Keratinocyte (primary cell): ENCODE measurements around the gene ECSCR. TPM values are rescaled to one million over a fixed set of nuclear protein-coding genes. Genes with fewer than 3 reads are reported as not detected.

Experiments used
- DNase-seq: peaks from one replicate; pipeline ENCODE4 v3.0.0-alpha.2; 2011; ENCODE audit warnings: low read depth, missing footprints, low spot score
- FAIRE-seq: peaks from 2 replicates; lab custom pipeline; 2011; peaks lifted over from hg19 to GRCh38; lab: Jason Lieb, UNC
- H2AFZ ChIP-seq: 2 replicates; pipeline ENCODE4 v1.6.0; 2012; ENCODE audit warnings: low read length, control low read depth, inconsistent platforms; ENCODE audit not compliant: control insufficient read depth
- H3K27ac ChIP-seq: 2 replicates; pipeline ENCODE4 v1.5.1; 2011; ENCODE audit warnings: low read length; ENCODE audit not compliant: control insufficient read depth, insufficient read depth
- H3K27me3 ChIP-seq: 3 replicates; pipeline ENCODE4 v1.6.0; 2011; ENCODE audit warnings: low read length; ENCODE audit not compliant: control insufficient read depth, insufficient read depth; ENCODE audit errors: extremely low read depth
- H3K36me3 ChIP-seq, 2 experiments: 2 replicates in 1 of 2; 3 replicates in 1 of 2; pipeline ENCODE4 v1.5.1; 2011; ENCODE audit warnings: low read length in 2 of 2, mild to moderate bottlenecking in 1 of 2; ENCODE audit not compliant: control insufficient read depth in 2 of 2, insufficient read depth in 2 of 2; ENCODE audit errors: extremely low read depth in 1 of 2
- H3K4me1 ChIP-seq: 3 replicates; pipeline ENCODE4 v1.5.1; 2011; ENCODE audit warnings: low read length; ENCODE audit not compliant: control insufficient read depth, insufficient read depth; ENCODE audit errors: extremely low read depth
- H3K4me2 ChIP-seq: 3 replicates; pipeline ENCODE4 v1.6.0; 2011; ENCODE audit warnings: low read depth, low read length; ENCODE audit not compliant: control insufficient read depth, insufficient read depth; ENCODE audit errors: extremely low read depth
- H3K4me3 ChIP-seq, 3 experiments: fragments of 200-600 bp in 1 of 3; sonication (generic) in 1 of 3; 2 replicates in 2 of 3; 3 replicates in 1 of 3; pipeline ENCODE4 v1.5.1; 2011 to 2016; ENCODE audit warnings: low read length in 3 of 3, mild to moderate bottlenecking in 3 of 3, control low read depth in 2 of 3, inconsistent platforms in 1 of 3, low read depth in 1 of 3, mixed read lengths in 1 of 3, mixed run types in 1 of 3, moderate library complexity in 1 of 3; ENCODE audit not compliant: control insufficient read depth in 2 of 3, insufficient read depth in 2 of 3; ENCODE audit errors: extremely low read depth in 1 of 3
- H3K79me2 ChIP-seq: 2 replicates; pipeline ENCODE4 v1.6.0; 2012; ENCODE audit warnings: low read length; ENCODE audit not compliant: control insufficient read depth, insufficient read depth
- H3K9ac ChIP-seq: 3 replicates; pipeline ENCODE4 v1.6.0; 2011; ENCODE audit warnings: low read length; ENCODE audit not compliant: control insufficient read depth, insufficient read depth; ENCODE audit errors: extremely low read depth
- H3K9me1 ChIP-seq: 3 replicates; pipeline ENCODE4 v1.6.0; 2011; ENCODE audit warnings: low read length; ENCODE audit not compliant: control insufficient read depth, insufficient read depth; ENCODE audit errors: extremely low read depth
- H3K9me3 ChIP-seq: 2 replicates; pipeline ENCODE4 v1.5.1; 2012; ENCODE audit warnings: low read depth, low read length; ENCODE audit not compliant: control insufficient read depth
- H4K20me1 ChIP-seq: 3 replicates; pipeline ENCODE4 v1.6.0; 2011; ENCODE audit warnings: low read length; ENCODE audit not compliant: control insufficient read depth, insufficient read depth; ENCODE audit errors: extremely low read depth
- EZH2 ChIP-seq: IDR thresholded peaks from one replicate; pipeline ENCODE4 v1.6.1; 2012; ENCODE audit warnings: inconsistent platforms, mild to moderate bottlenecking, low read length, moderate library complexity
- dilution Hi-C: fragments of 300-500 bp; cut with MboI; formaldehyde crosslinking; loops from one replicate; pipeline ENCODE4 v1.7.0; 2020; ENCODE audit warnings: low sequenced_read_pairs; ENCODE audit not compliant: extremely low pct_ligation_motif_present
- polyA plus RNA-seq, 5 experiments: library from polyadenylated mRNA; depleted of rRNA in 3 of 5; stranded (reverse) in 3 of 5; stranded (forward) in 1 of 5; unstranded in 1 of 5; fragments of >200 nt; gene quantifications; 1 replicate in 1 of 5; 2 replicates in 3 of 5; 3 replicates in 1 of 5; pipeline versions ENCODE4 v1.2.1 to v1.2.3, GENCODE V29; 2011 to 2012; ENCODE audit warnings: missing spikeins in 2 of 5, low read depth in 1 of 5, low replicate concordance in 1 of 5
- TF ChIP-seq, protein P1 (sequence below), 3 experiments: IDR thresholded peaks in 1 of 3; conservative IDR thresholded peaks in 1 of 3; optimal IDR thresholded peaks in 1 of 3; 2 replicates in 2 of 3; 3 replicates in 1 of 3; pipeline versions ENCODE3 to v1.5.1; 2011; ENCODE audit warnings: low read length in 3 of 3, mild to moderate bottlenecking in 3 of 3, moderate library complexity in 2 of 3, control low read depth in 1 of 3, inconsistent platforms in 1 of 3; ENCODE audit not compliant: insufficient read depth in 2 of 3; ENCODE audit errors: extremely low read depth in 1 of 3

The ECSCR gene
- polyA plus RNA-seq, 1 donor (not counting 4 experiments of a cell fraction or from before 2014, with no cell fraction given), result not detected

DNA sequence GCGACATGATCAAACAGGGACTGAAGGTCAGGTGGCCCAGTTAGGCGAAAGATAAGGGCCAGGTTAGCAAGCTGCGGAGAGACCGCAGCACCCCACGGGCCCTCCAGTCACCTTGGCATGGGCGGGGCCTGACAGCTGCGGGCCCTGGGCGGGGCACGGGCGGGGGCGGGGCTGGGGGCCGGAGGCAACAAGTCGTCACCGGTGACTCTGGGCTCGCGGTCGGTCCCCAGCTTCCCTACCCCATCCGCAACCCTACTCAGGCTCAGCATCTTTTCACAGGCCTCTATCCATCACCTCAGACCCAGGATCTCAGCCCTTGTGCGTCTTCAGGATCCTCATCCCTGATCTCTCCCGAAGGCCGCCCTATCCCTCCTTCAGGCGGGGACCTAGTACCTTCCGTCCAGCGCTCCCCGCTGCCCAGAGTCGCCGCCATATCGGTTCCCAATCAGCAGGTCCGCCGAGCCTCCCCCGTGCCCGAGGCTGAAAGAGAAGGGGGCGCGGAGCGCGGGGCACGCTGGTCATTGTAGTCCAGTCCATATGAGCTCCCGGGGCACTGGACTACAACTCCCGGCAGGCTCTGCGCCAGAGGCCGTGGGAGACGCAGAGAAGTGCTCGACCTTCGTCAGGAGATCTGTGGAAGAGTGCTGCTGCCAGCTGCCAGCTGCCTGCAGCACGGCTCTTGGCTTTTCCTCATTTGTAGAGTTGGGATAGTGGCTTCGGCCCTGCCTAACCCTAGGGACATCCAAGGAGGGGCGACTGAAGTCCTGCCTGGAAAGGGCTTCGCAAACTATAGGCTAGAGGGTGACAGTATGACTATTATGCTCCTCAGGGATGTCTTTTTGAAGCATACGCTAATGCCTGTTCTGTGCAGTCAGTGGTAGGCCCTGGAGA, 23.3 kb downstream of the ECSCR start, which contains the start of gene DNAJC18:
Gene DNAJC18 (minus strand): TSS at position 513 of the 891 bp plus-strand sequence. CDS start 80 bp downstream, at position 433.
- H3K27me3 ChIP-seq, result no peaks in the 10 kb centered on the region
- peak within 1 kb of the TSS; percentile 58 to 91 (median 84) for H3K4me3 ChIP-seq
- peak within 1 kb of the TSS; percentile 90 for H3K9ac ChIP-seq
- H3K79me2 ChIP-seq, result no peaks in the 10 kb centered on the region
- peaks cover 14% of the 10 kb centered on the region for H3K4me1 ChIP-seq
- no peaks in the 10 kb centered on the region for H3K9me3 ChIP-seq
- FAIRE-seq (peak; percentile 13), DNase-seq (no peak)
- H4K20me1 ChIP-seq, result no peaks in the 10 kb centered on the region
- H2AFZ ChIP-seq, result peak within 1 kb of the TSS; percentile 97
- peak within 1 kb of the TSS; percentile 87 for H3K27ac ChIP-seq
- no peaks in the 10 kb centered on the region for H3K9me1 ChIP-seq
- H3K36me3 ChIP-seq, result no peaks in the 10 kb centered on the region
- peak within 1 kb of the TSS; percentile 73 for H3K4me2 ChIP-seq
- TF ChIP-seq EZH2, result no peak
- TF ChIP-seq, protein P1, sequence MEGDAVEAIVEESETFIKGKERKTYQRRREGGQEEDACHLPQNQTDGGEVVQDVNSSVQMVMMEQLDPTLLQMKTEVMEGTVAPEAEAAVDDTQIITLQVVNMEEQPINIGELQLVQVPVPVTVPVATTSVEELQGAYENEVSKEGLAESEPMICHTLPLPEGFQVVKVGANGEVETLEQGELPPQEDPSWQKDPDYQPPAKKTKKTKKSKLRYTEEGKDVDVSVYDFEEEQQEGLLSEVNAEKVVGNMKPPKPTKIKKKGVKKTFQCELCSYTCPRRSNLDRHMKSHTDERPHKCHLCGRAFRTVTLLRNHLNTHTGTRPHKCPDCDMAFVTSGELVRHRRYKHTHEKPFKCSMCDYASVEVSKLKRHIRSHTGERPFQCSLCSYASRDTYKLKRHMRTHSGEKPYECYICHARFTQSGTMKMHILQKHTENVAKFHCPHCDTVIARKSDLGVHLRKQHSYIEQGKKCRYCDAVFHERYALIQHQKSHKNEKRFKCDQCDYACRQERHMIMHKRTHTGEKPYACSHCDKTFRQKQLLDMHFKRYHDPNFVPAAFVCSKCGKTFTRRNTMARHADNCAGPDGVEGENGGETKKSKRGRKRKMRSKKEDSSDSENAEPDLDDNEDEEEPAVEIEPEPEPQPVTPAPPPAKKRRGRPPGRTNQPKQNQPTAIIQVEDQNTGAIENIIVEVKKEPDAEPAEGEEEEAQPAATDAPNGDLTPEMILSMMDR (optimal IDR thresholded peaks at IDR 0.05 in 1 of 3, IDR thresholded peaks at IDR 0.05 in 1 of 3, conservative IDR thresholded peaks at IDR 0.05 in 1 of 3; ENCODE audit: extremely low read depth in 1 of 3, insufficient read depth in 2 of 3, low read length in 3 of 3), result no peak
- dilution Hi-C loops, result no loop called here

GRCh38 chr5:139438707-139439012, 23.9 kb downstream of the ECSCR start:
- Histone ChIP-seq H3K79me2 (no peaks in the 10 kb centered on the region), H3K4me3 (peak overlapping the region in 2 of 3 experiments; percentile 58 to 91), H3K4me1 (peaks cover 8% of the 10 kb centered on the region), H3K9ac (peak overlapping the region; percentile 90), H3K4me2 (peak overlapping the region; percentile 73), H3K9me1 (no peaks in the 10 kb centered on the region), H4K20me1 (no peaks in the 10 kb centered on the region), H3K36me3 (no peaks in the 10 kb centered on the region), H3K27ac (no peak overlapping the region), H2AFZ (peak overlapping the region; percentile 51), H3K9me3 (no peaks in the 10 kb centered on the region), H3K27me3 (no peaks in the 10 kb centered on the region)
- DNase-seq (no peak), FAIRE-seq (no peak)
- dilution Hi-C loops, result no loop called here
- TF ChIP-seq, protein P1 (optimal IDR thresholded peaks at IDR 0.05 in 1 of 3, IDR thresholded peaks at IDR 0.05 in 1 of 3, conservative IDR thresholded peaks at IDR 0.05 in 1 of 3; ENCODE audit: extremely low read depth in 1 of 3, insufficient read depth in 2 of 3, low read length in 3 of 3), result no peak
- no peak for TF ChIP-seq EZH2
